WTC11 (cell line): ENCODE data around the gene CRACR2B. TPM values are rescaled to one million over a fixed set of nuclear protein-coding genes. Genes with fewer than 3 reads are reported as not detected.

Experiments
- ATAC-seq: fragments of 200-7000 bp; cut with Tn5 transposase; 2 replicates; pipeline ENCODE4 v1.10.0; 2021; ENCODE audit warnings: mild to moderate bottlenecking, moderate library complexity
- CTCF ChIA-PET: fragments of 300-600 bp; sonication (Branson Sonifier 250); formaldehyde crosslinking; loops from one replicate; lab custom pipeline; 2021; ENCODE audit warnings: antibody characterized with exemption; lab: Charles Lee
- POLR2A ChIA-PET: fragments of 350-600 bp; sonication (Branson Sonifier 250); formaldehyde crosslinking; loops from one replicate; lab custom pipeline; 2021; ENCODE audit warnings: antibody characterized with exemption; lab: Charles Lee
- DNase-seq: peaks from one replicate; pipeline ENCODE4 v3.0.0; 2021; ENCODE audit warnings: low spot score
- H3K27ac Mint-ChIP-seq: 2 replicates; pipeline ENCODE4 v1.8.0; 2021; ENCODE audit warnings: mixed read lengths
- H3K27me3 Mint-ChIP-seq: 2 replicates; pipeline ENCODE4 v1.8.0; 2021; ENCODE audit warnings: low read depth, mild to moderate bottlenecking, moderate library complexity, mixed read lengths
- H3K36me3 Mint-ChIP-seq: 2 replicates; pipeline ENCODE4 v1.8.0; 2021; ENCODE audit warnings: mixed read lengths
- H3K4me1 Mint-ChIP-seq: 2 replicates; pipeline ENCODE4 v1.8.0; 2022; ENCODE audit warnings: mixed read lengths
- H3K4me3 Mint-ChIP-seq: 2 replicates; pipeline ENCODE4 v1.8.0; 2021; ENCODE audit warnings: mild to moderate bottlenecking, moderate library complexity, mixed read lengths
- H3K9me3 Mint-ChIP-seq: 2 replicates; pipeline ENCODE4 v1.8.0; 2021; ENCODE audit warnings: mixed read lengths
- JAZF1 ChIP-seq: fragments of 250-450 bp; sonication (Bioruptor Pico); IDR thresholded peaks from 2 replicates; pipeline ENCODE4 v1.9.0; 2021; ENCODE audit warnings: moderate library complexity, mild to moderate bottlenecking, inconsistent platforms
- JUN ChIP-seq: sonication (generic); formaldehyde crosslinking; IDR thresholded peaks from 2 replicates; pipeline ENCODE4 v1.8.0; 2023; ENCODE audit warnings: mild to moderate bottlenecking, missing genetic modification reagents
- KAT7 ChIP-seq: sonication (generic); formaldehyde crosslinking; IDR thresholded peaks from 2 replicates; pipeline ENCODE4 v1.8.1; 2023; ENCODE audit warnings: missing genetic modification reagents, mild to moderate bottlenecking, borderline replicate concordance
- MYBL2 ChIP-seq: sonication (generic); formaldehyde crosslinking; IDR thresholded peaks from 2 replicates; pipeline ENCODE4 v1.8.1; 2023; ENCODE audit warnings: mild to moderate bottlenecking, moderate library complexity, missing genetic modification reagents
- NR3C1 ChIP-seq: sonication (generic); formaldehyde crosslinking; conservative IDR thresholded peaks from 2 replicates; pipeline ENCODE4 v1.8.1; 2023; ENCODE audit warnings: low read depth, mild to moderate bottlenecking, missing genetic modification reagents
- SMAD4 ChIP-seq: sonication (generic); formaldehyde crosslinking; IDR thresholded peaks from 2 replicates; pipeline ENCODE4 v1.8.0; 2022; ENCODE audit warnings: mild to moderate bottlenecking, missing genetic modification reagents
- TCF7 ChIP-seq: sonication (generic); formaldehyde crosslinking; IDR thresholded peaks from 2 replicates; pipeline ENCODE4 v1.8.0; 2022; ENCODE audit warnings: mild to moderate bottlenecking, low read depth, missing genetic modification reagents, moderate library complexity
- ZNF121 ChIP-seq: sonication (generic); formaldehyde crosslinking; IDR thresholded peaks from 2 replicates; pipeline ENCODE4 v1.8.0; 2023; ENCODE audit warnings: missing genetic modification reagents
- total RNA-seq: library from RNA; stranded (reverse); gene quantifications from 3 replicates; pipeline ENCODE4 v1.2.3, GENCODE V29; 2021
- TF ChIP-seq, protein P1 (sequence below): sonication (generic); formaldehyde crosslinking; IDR thresholded peaks from 2 replicates; pipeline ENCODE4 v1.8.0; 2022; ENCODE audit warnings: mild to moderate bottlenecking, missing genetic modification reagents
- TF ChIP-seq, protein P2 (sequence below): sonication (generic); formaldehyde crosslinking; IDR thresholded peaks from 2 replicates; pipeline ENCODE4 v1.8.1; 2023; ENCODE audit warnings: mild to moderate bottlenecking, moderate library complexity, missing genetic modification reagents
- TF ChIP-seq, protein P3 (sequence below): fragments of 250-450 bp; sonication (Bioruptor Pico); IDR thresholded peaks from 2 replicates; pipeline ENCODE4 v1.9.0; 2021; ENCODE audit warnings: moderate library complexity, mild to moderate bottlenecking, inconsistent platforms, borderline replicate concordance
- TF ChIP-seq, protein P4 (sequence below): sonication (generic); formaldehyde crosslinking; IDR thresholded peaks from 2 replicates; pipeline ENCODE4 v1.8.0; 2023; ENCODE audit warnings: mild to moderate bottlenecking, missing genetic modification reagents
- TF ChIP-seq, protein P5 (sequence below): sonication (generic); formaldehyde crosslinking; IDR thresholded peaks from 2 replicates; pipeline ENCODE4 v1.8.1; 2023; ENCODE audit warnings: mild to moderate bottlenecking, missing genetic modification reagents
- TF ChIP-seq, protein P6 (sequence below): sonication (generic); formaldehyde crosslinking; IDR thresholded peaks from 2 replicates; pipeline ENCODE4 v1.8.0; 2023; ENCODE audit warnings: missing genetic modification reagents
- TF ChIP-seq, protein P7 (sequence below): fragments of 200-600 bp; IDR thresholded peaks from 2 replicates; pipeline ENCODE4 v1.8.0; 2022; ENCODE audit warnings: antibody characterized with exemption
- TF ChIP-seq, protein P8 (sequence below): fragments of 250-450 bp; sonication (Bioruptor Pico); IDR thresholded peaks from 2 replicates; pipeline ENCODE4 v1.9.0; 2021; ENCODE audit warnings: mild to moderate bottlenecking
- TF ChIP-seq, protein P9 (sequence below): fragments of 250-450 bp; sonication (Bioruptor Pico); IDR thresholded peaks from 2 replicates; pipeline ENCODE4 v1.8.0; 2021; ENCODE audit warnings: mild to moderate bottlenecking

The CRACR2B gene
- total RNA-seq, 1 experiment from 2014 or later = 46.5 TPM

DNA sequence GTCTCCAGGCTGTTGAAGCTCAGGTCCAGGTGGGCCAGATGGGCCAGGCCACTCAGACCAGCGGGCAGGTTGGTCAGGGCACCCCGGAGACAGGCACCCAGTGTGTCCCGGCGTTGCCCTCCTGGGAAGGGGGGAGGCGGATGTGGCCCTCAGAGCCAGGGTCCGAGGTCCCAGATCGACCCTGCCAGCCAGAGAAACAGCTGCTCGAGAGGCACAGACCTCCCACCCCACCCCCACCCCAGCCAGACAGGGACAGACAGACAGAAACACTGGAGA, 24.3 kb upstream of the CRACR2B start:
- H3K4me3 Mint-ChIP-seq = peak overlapping the region; percentile 73; the same call in 1 of the 2 replicates
- no peaks in the 10 kb centered on the region for H3K9me3 Mint-ChIP-seq
- ATAC-seq = no peak
- POLR2A ChIA-PET = interaction anchor here (1.1 kb wide), 1 partner anchor 13 kb away, joined by 4 read pairs; no protein-coding TSS in a partner anchor
- TF ChIP-seq KAT7 (CRISPR knock-in tag) (no peak), JUN (CRISPR knock-in tag) (no peak), MYBL2 (CRISPR knock-in tag) (no peak), SMAD4 (CRISPR knock-in tag) (no peak), NR3C1 (CRISPR knock-in tag) (no peak), JAZF1 (CRISPR knock-in tag) (no peak), ZNF121 (CRISPR knock-in tag) (no peak), TCF7 (CRISPR knock-in tag) (no peak)
- TF ChIP-seq, protein P1, sequence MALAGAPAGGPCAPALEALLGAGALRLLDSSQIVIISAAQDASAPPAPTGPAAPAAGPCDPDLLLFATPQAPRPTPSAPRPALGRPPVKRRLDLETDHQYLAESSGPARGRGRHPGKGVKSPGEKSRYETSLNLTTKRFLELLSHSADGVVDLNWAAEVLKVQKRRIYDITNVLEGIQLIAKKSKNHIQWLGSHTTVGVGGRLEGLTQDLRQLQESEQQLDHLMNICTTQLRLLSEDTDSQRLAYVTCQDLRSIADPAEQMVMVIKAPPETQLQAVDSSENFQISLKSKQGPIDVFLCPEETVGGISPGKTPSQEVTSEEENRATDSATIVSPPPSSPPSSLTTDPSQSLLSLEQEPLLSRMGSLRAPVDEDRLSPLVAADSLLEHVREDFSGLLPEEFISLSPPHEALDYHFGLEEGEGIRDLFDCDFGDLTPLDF (CRISPR knock-in tag) = no peak
- TF ChIP-seq, protein P2, sequence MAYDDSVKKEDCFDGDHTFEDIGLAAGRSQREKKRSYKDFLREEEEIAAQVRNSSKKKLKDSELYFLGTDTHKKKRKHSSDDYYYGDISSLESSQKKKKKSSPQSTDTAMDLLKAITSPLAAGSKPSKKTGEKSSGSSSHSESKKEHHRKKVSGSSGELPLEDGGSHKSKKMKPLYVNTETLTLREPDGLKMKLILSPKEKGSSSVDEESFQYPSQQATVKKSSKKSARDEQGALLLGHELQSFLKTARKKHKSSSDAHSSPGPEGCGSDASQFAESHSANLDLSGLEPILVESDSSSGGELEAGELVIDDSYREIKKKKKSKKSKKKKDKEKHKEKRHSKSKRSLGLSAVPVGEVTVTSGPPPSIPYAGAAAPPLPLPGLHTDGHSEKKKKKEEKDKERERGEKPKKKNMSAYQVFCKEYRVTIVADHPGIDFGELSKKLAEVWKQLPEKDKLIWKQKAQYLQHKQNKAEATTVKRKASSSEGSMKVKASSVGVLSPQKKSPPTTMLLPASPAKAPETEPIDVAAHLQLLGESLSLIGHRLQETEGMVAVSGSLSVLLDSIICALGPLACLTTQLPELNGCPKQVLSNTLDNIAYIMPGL (CRISPR knock-in tag) = no peak
- TF ChIP-seq, protein P3, sequence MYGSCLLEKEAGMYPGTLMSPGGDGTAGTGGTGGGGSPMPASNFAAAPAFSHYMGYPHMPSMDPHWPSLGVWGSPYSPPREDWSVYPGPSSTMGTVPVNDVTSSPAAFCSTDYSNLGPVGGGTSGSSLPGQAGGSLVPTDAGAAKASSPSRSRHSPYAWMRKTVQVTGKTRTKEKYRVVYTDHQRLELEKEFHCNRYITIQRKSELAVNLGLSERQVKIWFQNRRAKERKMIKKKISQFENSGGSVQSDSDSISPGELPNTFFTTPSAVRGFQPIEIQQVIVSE (CRISPR knock-in tag) = no peak
- TF ChIP-seq, protein P4, sequence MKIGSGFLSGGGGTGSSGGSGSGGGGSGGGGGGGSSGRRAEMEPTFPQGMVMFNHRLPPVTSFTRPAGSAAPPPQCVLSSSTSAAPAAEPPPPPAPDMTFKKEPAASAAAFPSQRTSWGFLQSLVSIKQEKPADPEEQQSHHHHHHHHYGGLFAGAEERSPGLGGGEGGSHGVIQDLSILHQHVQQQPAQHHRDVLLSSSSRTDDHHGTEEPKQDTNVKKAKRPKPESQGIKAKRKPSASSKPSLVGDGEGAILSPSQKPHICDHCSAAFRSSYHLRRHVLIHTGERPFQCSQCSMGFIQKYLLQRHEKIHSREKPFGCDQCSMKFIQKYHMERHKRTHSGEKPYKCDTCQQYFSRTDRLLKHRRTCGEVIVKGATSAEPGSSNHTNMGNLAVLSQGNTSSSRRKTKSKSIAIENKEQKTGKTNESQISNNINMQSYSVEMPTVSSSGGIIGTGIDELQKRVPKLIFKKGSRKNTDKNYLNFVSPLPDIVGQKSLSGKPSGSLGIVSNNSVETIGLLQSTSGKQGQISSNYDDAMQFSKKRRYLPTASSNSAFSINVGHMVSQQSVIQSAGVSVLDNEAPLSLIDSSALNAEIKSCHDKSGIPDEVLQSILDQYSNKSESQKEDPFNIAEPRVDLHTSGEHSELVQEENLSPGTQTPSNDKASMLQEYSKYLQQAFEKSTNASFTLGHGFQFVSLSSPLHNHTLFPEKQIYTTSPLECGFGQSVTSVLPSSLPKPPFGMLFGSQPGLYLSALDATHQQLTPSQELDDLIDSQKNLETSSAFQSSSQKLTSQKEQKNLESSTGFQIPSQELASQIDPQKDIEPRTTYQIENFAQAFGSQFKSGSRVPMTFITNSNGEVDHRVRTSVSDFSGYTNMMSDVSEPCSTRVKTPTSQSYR (CRISPR knock-in tag) = no peak
- TF ChIP-seq, protein P5, sequence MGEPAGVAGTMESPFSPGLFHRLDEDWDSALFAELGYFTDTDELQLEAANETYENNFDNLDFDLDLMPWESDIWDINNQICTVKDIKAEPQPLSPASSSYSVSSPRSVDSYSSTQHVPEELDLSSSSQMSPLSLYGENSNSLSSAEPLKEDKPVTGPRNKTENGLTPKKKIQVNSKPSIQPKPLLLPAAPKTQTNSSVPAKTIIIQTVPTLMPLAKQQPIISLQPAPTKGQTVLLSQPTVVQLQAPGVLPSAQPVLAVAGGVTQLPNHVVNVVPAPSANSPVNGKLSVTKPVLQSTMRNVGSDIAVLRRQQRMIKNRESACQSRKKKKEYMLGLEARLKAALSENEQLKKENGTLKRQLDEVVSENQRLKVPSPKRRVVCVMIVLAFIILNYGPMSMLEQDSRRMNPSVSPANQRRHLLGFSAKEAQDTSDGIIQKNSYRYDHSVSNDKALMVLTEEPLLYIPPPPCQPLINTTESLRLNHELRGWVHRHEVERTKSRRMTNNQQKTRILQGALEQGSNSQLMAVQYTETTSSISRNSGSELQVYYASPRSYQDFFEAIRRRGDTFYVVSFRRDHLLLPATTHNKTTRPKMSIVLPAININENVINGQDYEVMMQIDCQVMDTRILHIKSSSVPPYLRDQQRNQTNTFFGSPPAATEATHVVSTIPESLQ (CRISPR knock-in tag) = no peak
- TF ChIP-seq, protein P6, sequence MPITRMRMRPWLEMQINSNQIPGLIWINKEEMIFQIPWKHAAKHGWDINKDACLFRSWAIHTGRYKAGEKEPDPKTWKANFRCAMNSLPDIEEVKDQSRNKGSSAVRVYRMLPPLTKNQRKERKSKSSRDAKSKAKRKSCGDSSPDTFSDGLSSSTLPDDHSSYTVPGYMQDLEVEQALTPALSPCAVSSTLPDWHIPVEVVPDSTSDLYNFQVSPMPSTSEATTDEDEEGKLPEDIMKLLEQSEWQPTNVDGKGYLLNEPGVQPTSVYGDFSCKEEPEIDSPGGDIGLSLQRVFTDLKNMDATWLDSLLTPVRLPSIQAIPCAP (CRISPR knock-in tag) = no peak
- TF ChIP-seq, protein P7, sequence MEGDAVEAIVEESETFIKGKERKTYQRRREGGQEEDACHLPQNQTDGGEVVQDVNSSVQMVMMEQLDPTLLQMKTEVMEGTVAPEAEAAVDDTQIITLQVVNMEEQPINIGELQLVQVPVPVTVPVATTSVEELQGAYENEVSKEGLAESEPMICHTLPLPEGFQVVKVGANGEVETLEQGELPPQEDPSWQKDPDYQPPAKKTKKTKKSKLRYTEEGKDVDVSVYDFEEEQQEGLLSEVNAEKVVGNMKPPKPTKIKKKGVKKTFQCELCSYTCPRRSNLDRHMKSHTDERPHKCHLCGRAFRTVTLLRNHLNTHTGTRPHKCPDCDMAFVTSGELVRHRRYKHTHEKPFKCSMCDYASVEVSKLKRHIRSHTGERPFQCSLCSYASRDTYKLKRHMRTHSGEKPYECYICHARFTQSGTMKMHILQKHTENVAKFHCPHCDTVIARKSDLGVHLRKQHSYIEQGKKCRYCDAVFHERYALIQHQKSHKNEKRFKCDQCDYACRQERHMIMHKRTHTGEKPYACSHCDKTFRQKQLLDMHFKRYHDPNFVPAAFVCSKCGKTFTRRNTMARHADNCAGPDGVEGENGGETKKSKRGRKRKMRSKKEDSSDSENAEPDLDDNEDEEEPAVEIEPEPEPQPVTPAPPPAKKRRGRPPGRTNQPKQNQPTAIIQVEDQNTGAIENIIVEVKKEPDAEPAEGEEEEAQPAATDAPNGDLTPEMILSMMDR = no peak
- TF ChIP-seq, protein P8, sequence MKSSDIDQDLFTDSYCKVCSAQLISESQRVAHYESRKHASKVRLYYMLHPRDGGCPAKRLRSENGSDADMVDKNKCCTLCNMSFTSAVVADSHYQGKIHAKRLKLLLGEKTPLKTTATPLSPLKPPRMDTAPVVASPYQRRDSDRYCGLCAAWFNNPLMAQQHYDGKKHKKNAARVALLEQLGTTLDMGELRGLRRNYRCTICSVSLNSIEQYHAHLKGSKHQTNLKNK (CRISPR knock-in tag) = no peak
- TF ChIP-seq, protein P9, sequence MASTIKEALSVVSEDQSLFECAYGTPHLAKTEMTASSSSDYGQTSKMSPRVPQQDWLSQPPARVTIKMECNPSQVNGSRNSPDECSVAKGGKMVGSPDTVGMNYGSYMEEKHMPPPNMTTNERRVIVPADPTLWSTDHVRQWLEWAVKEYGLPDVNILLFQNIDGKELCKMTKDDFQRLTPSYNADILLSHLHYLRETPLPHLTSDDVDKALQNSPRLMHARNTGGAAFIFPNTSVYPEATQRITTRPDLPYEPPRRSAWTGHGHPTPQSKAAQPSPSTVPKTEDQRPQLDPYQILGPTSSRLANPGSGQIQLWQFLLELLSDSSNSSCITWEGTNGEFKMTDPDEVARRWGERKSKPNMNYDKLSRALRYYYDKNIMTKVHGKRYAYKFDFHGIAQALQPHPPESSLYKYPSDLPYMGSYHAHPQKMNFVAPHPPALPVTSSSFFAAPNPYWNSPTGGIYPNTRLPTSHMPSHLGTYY (CRISPR knock-in tag) = no peak
- TF ChIP-seq, all 79 proteins: peak for 0
- peaks cover 15% of the 10 kb centered on the region for H3K4me1 Mint-ChIP-seq
- DNase-seq = no peak
- H3K27ac Mint-ChIP-seq = no peak overlapping the region
- no peaks in the 10 kb centered on the region for H3K36me3 Mint-ChIP-seq
- H3K27me3 Mint-ChIP-seq = no peaks in the 10 kb centered on the region
- CTCF ChIA-PET = interaction anchor here (1.1 kb wide), 1 partner anchor 13 kb away, joined by 3 read pairs; no protein-coding TSS in a partner anchor
